Measurements from ENCODE around the gene COMMD4. TPM values are rescaled to one million over a fixed set of nuclear protein-coding genes. Genes with fewer than 3 reads are reported as not detected.

Gene COMMD4
- total and polyA plus RNA-seq, 2 of the 8 experiments (the other 6 are each of a cell fraction or from before 2014, with no cell fraction given) = 131 to 236 TPM

DNA sequence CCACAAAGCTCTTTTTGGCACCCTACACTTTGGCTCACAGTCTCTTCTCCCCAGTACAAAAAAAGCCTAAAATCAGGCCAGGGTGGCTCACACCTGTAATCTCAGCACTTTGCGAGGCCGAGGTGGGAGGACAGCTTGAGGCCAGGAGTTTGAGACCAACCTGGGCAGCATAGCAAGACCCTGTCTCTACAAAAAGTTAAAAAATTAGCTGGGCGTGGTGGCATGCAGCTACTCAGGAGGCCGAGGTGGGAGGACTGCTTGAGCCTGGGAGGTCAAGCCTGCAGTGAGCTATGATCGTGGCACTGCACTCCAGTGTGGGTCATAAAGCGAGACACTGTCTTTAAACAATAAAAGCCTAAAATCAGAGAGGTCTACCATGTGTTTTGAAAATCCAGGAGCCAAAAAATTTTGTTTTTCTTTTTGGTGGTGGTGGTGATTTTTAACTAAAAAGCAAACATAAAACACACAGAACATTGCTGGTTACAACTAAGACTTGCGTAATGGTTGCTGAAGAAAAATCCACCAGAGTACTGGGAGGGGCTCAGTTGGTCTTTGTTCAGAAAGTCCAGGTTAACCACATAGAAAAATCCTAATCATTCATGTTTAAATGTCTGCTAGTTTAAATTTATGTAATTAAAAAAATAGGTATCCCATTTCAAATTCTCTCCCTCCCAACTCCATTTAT is 34.2 kb downstream of the COMMD4 start:
- FAIRE-seq (no peak), DNase-seq (ENCODE audit: low read depth in 1 of 2, low spot score in 2 of 2) (no peak)
- no peak overlapping the region for H2BK5ac ChIP-seq (ENCODE audit: low read depth, low read length)
- H3K9ac ChIP-seq (replicated peaks in 1 of 4; ENCODE audit: extremely low read depth in 1 of 4, low read depth in 3 of 4, low read length in 3 of 4) = no peak overlapping the region
- no peak overlapping the region for H2AK5ac ChIP-seq (ENCODE audit: low read depth, low read length)
- no peak overlapping the region for H3K14ac ChIP-seq (ENCODE audit: insufficient read length)
- no peak overlapping the region for H2AFZ ChIP-seq (ENCODE audit: low read length)
- ChIA-PET CTCF (ENCODE audit: partially characterized antibody) (interaction anchor here (0.7 to 2.4 kb wide), 4 partner anchors 10 to 500 kb away, joined by 3 to 9 read pairs (median 4); no protein-coding TSS in a partner anchor), POLR2A (ENCODE audit: partially characterized antibody) (interaction anchor here (0.6 to 5.2 kb wide), 8 partner anchors 9 to 318 kb away, joined by 3 to 40 read pairs (median 4); no protein-coding TSS in a partner anchor)
- H4K5ac ChIP-seq (ENCODE audit: insufficient read length, low read depth, low read length) = no peak overlapping the region
- no peaks in the 10 kb centered on the region for H3K9me3 ChIP-seq (ENCODE audit: insufficient read depth in 2 of 2, low read depth in 1 of 2, low read length in 1 of 2)
- peaks cover 3 to 35% (median 27%) of the 10 kb centered on the region in 4 experiments; a peak in 7 of 8 replicates for H3K36me3 ChIP-seq (ENCODE audit: control insufficient read depth in 2 of 4, insufficient read depth in 4 of 4, low read length in 3 of 4)
- peaks cover 0 to 4% (median 1%) of the 10 kb centered on the region in 4 experiments; a peak in 4 of 7 replicates for H3K4me1 ChIP-seq (replicated peaks in 1 of 4; ENCODE audit: control insufficient read depth in 3 of 4, insufficient read depth in 4 of 4, low read length in 3 of 4)
- H3K4me3 ChIP-seq (ENCODE audit: extremely low read depth in 1 of 4, insufficient read depth in 2 of 4, low read depth in 3 of 4, low read length in 4 of 4) = peak overlapping the region in 3 of 4 experiments; percentile 59 to 85 (median 82); a peak in 3 of 8 replicates
- peak overlapping the region; percentile 83 to 85; a peak in 3 of 4 replicates for H3K4me2 ChIP-seq (ENCODE audit: insufficient read depth in 1 of 2, low read depth in 2 of 2, low read length in 2 of 2)
- H2BK120ac ChIP-seq (replicated peaks; ENCODE audit: low read depth, low read length) = no peak overlapping the region
- no peak overlapping the region for H3K56ac ChIP-seq (replicated peaks; ENCODE audit: insufficient read length, low read depth, low read length)
- H3K23ac ChIP-seq (ENCODE audit: insufficient read length) = no peak overlapping the region
- TF ChIP-seq KDM1A (IDR thresholded peaks at IDR 0.05; ENCODE audit: borderline replicate concordance, low read length) = peak; percentile 74; the same call in 1 of the 2 replicates
- no peak for TF ChIP-seq SAP30 (IDR thresholded peaks at IDR 0.05; ENCODE audit: insufficient read depth, insufficient replicate concordance, low read length)
- H3K27ac ChIP-seq (ENCODE audit: low read depth, low read length) = no peak overlapping the region
- H4K8ac ChIP-seq (ENCODE audit: extremely low read depth, insufficient read depth, low read length) = no peak overlapping the region
- peaks cover 4% of the 10 kb centered on the region for H3K23me2 ChIP-seq (ENCODE audit: low read depth, low read length)
- H3K27me3 ChIP-seq (replicated peaks in 1 of 4; ENCODE audit: control insufficient read depth in 3 of 4, extremely low read depth in 1 of 4, insufficient read depth in 3 of 4, low read length in 3 of 4) = no peaks in the 10 kb centered on the region
- no peak overlapping the region for H3K18ac ChIP-seq (ENCODE audit: extremely low read depth, low read length)
- no peak overlapping the region for H2BK15ac ChIP-seq (ENCODE audit: low read length)
- no peaks in the 10 kb centered on the region; a peak in 1 of 4 replicates for H3K79me2 ChIP-seq (ENCODE audit: control insufficient read depth in 1 of 2, insufficient read depth in 2 of 2, low read length in 2 of 2)
- WGBS, 2 experiments (ENCODE audit: extremely low coverage in 1 of 2, insufficient coverage in 1 of 2, insufficient read length in 1 of 2, insufficient replicate concordance in 2 of 2, low coverage in 1 of 2, low lambda C conversion rate in 2 of 2, missing lambda C conversion rate in 1 of 2) = 88% methylated on average over 7 of the region's 7 CpGs; no CpG with 5 or more reads in 1 of the 2 experiments
- no peaks in the 10 kb centered on the region; the same call in 1 of the 2 replicates for H3K79me1 ChIP-seq (ENCODE audit: low read depth, low read length)
- H2BK12ac ChIP-seq (ENCODE audit: low read depth, low read length) = no peak overlapping the region
- H4K20me1 ChIP-seq (replicated peaks in 1 of 2; ENCODE audit: control insufficient read depth in 1 of 2, insufficient read depth in 2 of 2, low read length in 2 of 2) = peaks cover 0 to 4% of the 10 kb centered on the region in 2 experiments
- H2BK20ac ChIP-seq (ENCODE audit: low read length) = no peak overlapping the region
- no peak overlapping the region for H4K91ac ChIP-seq (replicated peaks; ENCODE audit: insufficient read length, low read length)
- H3K4ac ChIP-seq (replicated peaks; ENCODE audit: insufficient read length, low read depth, low read length) = no peak overlapping the region
